ENCODE measurements around the gene DDX10.

- TF ChIP-seq CTCF (IDR thresholded peaks at IDR 0.05; ENCODE audit: insufficient read depth, low read length) (no peak), REST (IDR thresholded peaks at IDR 0.05; ENCODE audit: insufficient replicate concordance, low read depth) (no peak), POLR2AphosphoS5 (IDR thresholded peaks at IDR 0.05; ENCODE audit: low read depth) (no peak), GABPA (IDR thresholded peaks at IDR 0.05; ENCODE audit: low read depth) (no peak)
Measured at GRCh38 chr11:108698844-108699642, 34.2 kb downstream of the DDX10 start.

All from HL-60 (cell line).